Stimulated activated CD4-positive, alpha-beta T cell treated with anti-CD3 and anti-CD28 coated beads, Interleukin-1b, Interleukin-23, amount 100 ng/mL, for 1 hour (primary cell): ENCODE data around the gene KLC1.

Source experiments
- DNase-seq, 2 donors: peaks; one replicate each; pipeline ENCODE4 v3.0.0-alpha.2; 2020; ENCODE audit warnings: low read depth in 2 of 2

Gene KLC1

DNA sequence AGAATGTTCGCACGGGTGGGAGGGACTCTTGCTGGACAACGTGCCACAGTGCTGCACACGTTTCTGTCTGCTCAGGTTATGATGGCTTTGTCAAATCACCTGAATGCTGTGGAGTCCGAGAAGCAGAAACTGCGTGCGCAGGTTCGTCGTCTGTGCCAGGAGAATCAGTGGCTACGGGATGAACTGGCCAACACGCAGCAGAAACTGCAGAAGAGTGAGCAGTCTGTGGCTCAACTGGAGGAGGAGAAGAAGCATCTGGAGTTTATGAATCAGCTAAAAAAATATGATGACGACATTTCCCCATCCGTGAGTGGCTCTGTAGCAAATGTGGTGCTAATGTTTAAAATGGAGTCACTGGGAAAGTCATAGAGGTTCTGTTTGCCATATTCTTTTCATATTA lies 28.5 kb downstream of the KLC1 start:
- DNase-seq: no peak

DNA sequence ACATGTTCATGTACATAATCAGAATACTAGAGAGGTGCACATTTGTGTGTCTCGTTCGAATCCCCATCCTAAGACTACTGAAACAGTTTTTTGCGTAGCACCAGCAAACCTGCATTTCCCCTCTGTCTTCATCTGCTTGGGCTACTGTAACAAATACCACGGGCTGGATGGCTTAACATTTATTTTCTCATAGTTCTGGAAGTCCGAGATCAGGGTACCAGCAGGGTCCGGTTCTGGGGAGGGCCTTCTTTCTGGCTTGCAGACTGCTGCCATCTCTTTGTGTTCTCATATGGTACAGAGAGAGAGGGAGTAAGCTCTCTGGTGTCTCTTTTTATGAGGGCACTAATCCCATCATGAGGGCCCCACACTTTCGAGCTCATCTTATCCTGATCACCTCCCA lies 30.6 kb downstream of the KLC1 start:
- no peak for DNase-seq

DNA sequence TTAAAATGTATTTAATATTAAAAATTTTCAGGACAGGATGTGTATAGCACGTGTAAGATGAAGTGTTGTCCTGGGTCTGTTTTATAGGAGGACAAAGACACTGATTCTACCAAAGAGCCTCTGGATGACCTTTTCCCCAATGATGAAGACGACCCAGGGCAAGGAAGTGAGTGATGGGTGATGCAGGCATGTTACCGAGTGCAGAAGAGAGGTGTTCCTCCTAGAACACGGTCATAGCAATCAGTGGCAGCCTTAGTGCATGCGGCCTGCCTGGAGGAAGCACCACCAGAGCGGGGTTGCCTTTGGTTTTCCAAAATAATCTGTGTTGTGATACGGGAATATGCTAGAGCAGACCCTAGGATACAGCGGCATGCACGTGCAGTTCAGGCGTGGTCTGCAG lies 33.0 kb downstream of the KLC1 start:
- DNase-seq: no peak

DNA sequence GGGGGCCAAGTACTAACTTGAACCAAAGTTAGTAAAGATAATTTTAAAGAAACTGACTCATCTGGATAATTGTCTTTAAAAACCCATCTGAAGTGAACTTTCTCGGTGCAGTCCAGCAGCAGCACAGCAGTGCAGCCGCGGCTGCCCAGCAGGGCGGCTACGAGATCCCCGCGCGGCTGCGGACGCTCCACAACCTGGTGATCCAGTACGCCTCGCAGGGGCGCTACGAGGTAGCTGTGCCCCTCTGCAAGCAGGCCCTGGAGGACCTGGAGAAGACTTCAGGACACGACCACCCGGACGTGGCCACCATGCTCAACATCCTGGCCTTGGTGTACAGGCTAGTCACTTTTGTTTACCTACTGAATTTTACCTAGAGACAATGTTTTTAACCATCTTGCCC lies 33.6 kb downstream of the KLC1 start:
- DNase-seq: no peak

DNA sequence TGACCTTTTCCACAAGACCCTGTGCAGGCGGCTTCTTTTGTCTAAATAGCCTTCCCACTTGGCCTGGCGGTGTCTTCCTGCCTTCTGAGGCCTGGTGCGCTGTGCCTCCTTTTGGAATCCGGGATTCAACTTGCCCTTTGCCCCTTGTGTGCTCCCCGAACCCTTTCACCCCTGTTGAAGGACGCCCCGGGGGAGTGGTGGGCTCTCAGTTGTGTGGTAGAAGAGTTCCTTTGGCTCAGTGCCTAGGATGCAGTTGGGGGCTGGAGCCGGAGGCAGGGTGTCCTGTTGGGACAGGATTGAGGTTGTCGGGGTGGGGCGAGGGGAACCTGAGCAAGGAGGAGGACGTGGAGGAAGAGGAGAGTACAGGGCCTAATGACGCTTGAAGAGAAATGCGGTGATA lies 34.5 kb downstream of the KLC1 start:
- DNase-seq: no peak

DNA sequence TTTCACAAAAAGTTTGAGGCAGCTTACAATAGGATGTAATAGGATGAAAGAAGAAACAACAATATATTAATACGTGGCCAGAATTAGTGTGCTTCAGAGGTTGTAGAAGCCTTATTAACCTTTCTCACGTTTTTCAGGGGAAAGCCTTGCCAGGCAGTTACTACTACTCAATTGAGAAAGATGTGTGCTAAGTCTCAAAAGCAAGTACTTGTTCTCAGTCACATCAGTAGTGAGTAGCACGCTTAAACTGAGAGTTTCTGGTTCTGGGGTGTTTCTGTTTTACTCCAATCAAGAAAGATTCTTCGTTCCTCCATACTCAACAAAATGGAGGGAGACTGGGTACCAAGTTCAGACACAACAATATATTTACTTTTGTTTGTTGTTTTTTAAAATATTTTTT lies 38.7 kb downstream of the KLC1 start:
- no peak for DNase-seq

DNA sequence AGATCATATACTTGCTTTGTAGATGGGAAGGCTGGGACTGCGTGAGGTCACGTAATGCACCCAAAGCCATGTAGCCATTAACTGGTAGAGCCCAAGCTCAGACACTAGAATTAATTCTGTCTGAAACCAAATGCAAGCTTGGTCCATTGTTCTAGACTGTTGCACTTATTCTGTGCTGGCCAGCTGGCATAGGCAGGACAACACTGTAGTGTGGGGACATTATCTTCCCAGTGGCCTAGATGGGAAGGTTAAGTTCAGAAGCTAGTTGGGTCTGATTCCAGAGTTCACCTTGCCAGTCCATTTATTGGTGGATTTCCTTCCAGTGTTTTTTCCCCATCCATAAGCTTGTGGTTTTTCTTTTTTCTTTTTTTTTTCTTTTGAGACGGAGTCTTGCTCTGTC lies 39.1 kb downstream of the KLC1 start:
- no peak for DNase-seq

DNA sequence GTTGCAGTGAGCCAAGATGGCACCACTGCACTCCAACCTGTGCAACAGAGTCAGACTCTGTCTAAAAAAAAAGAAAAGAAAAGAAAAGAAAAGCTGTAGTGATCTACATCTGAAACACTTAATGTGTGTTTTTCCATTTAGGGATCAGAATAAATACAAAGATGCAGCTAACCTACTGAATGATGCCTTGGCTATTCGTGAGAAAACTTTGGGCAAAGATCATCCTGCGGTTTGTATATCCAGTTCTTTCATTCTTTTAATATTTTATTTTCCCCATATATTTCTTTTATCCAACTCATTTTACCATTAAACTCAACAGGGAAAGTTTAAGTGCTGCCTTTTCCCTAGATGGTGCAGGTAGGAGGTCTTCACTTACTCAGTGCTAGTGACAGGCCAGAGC lies 40.4 kb downstream of the KLC1 start:
- no peak for DNase-seq

DNA sequence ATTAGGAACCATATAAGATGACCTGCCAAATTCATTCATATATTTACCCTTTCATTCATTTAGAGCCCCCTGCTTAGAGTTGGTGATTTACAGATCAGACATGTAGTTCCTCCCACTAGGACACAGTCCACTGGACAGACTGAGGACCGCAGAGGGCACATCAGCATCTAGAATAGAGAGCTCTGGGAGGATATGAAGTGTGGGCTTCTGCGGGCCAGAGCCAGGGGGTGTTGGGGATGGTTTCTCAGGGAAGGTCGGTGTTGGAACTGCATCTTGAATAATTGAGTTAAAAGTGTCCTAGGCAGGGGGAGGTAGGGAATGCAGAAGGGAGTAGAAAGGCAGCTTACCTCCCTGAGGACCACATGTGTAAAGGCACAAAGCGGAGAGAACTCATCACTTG lies 42.9 kb downstream of the KLC1 start:
- DNase-seq: no peak

DNA sequence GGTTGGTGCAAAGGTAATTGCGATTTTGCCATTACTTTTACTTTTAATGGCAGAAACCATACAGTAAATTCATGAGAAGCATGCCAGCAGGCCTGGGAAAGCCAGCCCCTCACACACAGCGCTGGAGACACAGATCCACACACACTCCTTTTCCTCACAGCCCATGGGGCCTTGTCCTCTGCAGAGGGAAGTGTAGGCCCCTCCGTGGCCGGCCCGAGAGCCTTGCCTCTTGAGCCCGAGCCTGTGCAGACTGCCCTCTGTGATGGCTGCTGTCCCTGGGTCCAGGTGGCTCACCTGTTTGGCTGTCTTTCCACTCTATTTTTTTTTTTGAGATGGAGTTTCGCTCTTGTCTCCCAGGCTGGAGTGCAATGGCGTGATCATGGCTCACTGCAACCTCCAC lies 46.9 kb downstream of the KLC1 start:
- no peak for DNase-seq

DNA sequence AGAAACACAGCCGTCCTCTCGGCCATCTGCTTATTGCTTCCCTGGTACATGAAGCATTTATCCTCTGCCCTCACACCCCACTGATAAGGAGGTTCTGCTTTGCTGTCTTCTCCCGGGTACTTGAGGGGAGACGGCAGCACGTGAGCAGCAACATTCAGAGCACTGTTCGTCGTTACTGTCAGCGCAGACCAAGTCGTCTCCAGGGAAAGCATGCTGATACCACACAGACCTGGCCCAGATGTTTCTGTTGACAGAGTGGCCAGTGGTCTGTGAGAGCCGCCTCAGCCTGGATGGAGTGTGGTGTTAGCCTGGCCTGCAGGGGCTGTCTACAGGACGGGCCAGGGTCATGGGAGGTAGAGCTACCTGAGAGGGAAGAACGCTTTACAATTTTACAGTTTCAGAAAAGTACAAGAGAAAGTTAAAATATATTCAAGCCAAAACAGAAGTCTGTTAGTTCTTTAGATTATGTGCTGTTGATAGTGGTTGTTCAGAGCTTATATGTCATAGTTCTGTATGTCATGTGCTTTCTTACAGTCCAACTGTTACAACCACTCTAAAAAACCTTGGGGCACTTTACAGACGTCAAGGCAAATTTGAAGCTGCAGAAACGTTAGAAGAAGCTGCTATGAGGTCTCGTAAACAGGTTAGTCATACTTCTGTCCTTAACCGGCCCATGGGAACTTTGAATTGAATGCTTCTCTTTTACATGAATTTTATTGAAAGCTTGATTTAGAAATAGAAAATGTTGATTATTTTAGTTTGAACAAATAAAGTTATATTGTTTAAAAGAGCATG lies 48.1 kb downstream of the KLC1 start:
- no peak for DNase-seq

DNA sequence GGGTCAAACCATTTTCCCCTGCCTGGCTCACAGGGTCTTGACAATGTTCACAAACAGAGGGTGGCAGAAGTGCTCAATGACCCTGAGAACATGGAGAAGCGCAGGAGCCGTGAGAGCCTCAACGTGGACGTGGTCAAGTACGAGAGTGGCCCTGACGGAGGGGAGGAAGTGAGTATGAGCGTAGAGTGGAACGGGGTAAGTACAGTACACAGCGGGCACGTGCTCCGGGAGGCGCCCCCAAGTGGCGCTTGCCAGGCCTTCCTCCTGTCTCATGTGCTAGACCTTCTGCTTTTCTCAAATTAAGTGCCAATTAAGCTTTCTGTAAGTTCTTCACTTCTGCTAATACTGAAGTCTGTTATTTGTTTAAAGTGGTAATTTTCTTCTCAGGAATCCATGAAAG lies 50.3 kb downstream of the KLC1 start:
- DNase-seq: no peak

DNA sequence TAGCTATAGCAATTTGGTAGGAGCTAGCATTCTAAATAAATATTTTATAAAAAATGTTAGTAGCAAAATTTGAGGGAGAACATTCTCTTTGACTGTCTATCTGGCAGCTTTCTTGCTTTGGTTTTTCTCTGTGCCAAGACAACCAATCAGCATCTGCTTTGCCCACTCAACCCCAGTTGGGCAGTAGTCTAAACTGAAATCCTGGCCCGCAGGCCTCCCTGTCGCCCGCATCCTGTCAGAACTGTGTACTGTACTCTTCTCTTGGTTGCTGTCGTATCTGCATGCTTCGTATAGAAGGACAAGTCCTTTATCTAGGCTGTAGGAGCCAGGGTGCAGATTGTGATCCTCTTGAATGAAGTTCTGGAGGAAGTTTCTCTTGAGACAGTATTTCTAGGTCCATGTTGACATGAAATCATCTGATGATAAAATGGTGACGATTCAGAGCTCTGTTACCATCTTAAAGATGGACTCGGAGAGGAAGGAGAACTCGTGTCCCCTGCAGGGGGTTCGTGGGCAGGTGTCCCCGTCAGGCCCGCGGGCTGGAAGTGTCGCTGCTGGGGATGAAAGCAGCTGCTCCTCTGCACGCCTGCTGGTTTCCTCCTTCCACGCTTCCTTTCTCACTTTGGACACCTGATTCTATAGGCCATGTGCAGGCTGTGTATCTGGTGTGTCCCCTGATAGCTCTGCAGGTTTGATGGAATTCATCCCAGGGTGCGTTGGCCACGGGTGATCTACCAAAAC lies 51.6 kb downstream of the KLC1 start:
- no peak for DNase-seq

DNA sequence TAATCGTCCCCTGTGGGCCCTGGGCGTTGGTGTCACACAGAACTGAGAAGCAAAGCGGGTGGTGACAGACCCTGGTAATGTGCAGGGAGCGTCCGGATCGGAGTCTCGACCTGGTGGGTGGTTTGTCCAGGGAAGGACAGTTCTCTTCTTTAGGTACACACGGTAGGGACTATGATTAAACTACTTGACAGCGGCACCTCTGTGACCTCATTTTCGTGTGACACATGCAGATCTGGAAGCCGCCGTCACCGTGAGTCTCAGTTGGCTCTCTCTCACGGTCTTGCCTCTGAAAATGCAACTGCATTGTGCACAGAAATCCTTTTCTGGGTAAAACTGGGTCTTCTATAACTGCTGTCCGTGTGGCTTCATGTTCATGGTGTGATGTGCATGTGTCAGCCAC lies 54.1 kb downstream of the KLC1 start:
- DNase-seq: no peak

DNA sequence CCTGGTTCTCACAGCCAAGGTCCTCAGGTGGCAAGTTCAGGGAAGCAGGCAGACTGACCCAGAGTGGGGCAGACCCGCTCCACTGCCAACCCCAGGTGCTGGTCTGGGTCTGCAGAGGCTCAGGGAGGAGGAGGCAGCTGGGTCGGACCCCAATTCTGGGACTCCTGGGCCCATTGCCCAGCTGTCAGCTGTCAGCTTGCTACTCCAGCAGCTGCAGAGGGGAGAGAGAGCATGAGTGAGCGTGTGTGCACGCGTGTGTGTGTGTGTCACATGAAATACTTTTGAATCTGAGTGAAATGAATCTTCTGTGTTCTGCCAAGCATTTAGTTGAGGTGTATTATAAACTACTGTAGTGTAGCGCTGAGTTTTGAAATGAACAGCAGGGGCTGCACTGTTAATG lies 55.5 kb downstream of the KLC1 start:
- DNase-seq: no peak

DNA sequence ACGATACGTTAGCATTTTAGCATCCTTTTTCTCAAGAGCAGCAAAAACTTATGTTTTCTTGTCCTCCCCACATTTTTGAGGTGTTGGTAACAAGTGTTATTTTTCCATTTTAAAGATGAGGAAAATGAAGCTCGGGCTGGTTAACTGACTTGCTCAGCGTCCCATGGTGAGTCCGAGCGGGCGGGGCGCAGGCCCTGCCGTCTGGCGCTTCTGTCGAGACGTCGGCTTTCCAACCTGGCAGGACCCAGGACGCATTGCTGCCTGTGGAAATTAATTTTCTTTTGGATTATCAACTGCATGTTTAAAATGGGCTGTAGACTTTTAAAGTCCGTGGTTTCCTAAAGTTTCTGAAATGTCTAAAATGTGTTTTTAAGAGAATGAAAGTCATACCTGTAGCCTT lies 55.9 kb downstream of the KLC1 start:
- DNase-seq: no peak

DNA sequence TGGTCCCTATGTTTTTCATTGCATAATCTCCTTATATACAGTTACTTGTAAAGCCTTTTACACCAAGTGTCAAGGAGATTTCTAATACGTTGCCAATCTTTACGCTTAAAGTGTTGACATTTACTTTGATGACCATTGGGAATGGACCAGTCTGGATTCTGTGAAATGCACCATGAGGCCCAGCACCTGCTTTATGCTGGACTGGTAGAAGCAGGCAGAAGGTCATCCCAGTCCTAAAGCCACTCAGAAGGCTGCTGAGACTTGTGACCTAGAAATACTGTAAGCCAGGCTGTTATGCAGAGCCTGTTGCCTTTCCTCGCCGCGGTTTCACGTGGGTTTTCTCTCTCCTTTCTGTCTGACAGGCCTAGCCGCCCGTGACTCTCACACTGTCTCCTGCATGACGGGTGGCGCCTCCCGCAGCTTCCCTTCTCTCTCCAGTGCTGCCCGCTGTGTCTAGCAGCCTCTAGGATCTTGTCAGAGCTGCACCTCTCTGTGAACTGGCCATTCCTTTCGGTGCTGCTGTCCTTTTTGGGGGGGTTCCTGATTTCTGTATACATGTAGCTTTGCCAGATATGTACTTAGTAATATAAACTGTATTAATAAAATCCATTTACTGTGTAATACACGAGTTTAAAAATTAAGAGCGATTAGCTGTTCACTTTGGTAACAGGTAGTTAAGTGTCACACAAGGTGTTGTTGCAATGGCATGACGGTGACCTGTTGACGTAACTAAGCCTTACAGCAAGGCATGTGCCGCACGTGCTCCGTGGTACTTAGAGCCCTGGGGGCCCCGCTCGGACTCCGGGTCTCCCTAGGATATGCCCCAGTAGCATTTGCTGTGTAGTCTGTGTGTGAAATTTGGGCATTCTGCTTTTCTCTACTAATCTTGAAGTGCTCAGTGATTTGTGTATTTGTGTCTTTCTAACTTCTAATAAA lies 56.5 kb downstream of the KLC1 start:
- DNase-seq: no peak

DNA sequence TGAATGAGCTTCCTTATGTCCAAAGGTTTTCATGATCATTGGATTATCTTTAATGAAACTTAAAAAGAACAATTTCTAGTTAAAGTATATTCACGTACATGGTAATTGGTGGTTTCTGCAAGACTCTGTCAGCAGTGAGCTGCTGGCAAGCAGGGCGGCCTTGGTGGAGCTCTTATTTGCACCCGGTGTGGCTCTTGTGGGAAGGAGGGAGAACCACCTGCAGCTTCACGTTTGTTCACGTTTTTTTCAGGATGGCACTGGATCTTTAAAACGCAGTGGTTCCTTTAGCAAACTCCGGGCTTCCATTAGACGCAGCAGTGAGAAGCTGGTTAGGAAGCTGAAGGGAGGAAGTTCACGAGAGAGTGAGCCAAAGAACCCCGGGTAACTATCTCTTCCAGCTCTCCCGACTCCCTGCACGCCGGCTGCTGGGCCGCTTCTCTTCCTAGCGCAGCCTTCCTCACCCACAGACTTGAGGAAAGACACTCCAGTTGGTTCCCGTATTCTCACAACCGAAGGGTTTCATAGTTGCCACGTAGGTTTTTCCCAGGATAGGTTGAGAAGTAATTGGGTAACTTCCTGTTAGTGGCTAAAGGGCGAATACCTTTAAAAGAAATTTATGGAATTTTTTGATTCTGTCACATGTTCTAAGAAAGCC lies 57.9 kb downstream of the KLC1 start:
- no peak for DNase-seq

DNA sequence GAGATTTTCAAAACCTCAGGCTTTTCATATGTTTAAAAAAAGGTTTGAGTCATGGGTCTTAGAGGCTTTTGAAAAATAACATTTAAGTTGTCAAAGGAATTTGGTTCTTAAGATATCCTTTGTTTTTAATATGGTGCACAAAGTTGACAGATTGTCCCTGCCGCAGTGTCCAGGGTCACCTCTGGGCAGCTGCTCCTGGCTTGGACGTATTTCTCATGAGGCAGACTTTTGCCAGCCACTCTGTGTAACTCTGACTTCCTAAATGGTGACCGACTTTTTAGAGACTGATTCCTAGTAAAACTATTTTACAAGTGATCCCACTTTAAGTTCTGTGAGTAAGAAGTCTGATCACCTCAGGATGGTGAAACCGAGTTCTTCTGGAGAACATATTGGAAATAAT lies 58.7 kb downstream of the KLC1 start:
- DNase-seq: no peak

DNA sequence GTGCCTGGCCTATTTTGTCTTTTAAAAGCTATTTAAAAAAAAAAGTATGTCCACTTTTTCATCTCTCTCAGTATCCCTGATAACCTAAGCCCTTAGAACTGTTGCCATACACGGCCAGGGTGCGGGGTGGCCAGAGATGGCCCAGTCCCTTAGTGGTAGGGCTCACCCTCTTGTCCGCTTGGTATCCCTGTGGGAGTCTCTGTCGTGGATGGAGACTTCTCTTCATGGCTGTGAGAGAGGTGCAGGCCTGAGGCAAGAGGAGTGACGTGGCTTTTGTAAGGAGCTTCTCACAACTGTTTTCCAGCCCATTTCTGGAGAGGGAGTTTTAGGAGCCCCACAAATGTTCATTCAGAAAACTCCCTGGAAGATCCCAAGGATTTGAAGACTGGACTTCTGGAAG lies 59.4 kb downstream of the KLC1 start:
- no peak for DNase-seq

DNA sequence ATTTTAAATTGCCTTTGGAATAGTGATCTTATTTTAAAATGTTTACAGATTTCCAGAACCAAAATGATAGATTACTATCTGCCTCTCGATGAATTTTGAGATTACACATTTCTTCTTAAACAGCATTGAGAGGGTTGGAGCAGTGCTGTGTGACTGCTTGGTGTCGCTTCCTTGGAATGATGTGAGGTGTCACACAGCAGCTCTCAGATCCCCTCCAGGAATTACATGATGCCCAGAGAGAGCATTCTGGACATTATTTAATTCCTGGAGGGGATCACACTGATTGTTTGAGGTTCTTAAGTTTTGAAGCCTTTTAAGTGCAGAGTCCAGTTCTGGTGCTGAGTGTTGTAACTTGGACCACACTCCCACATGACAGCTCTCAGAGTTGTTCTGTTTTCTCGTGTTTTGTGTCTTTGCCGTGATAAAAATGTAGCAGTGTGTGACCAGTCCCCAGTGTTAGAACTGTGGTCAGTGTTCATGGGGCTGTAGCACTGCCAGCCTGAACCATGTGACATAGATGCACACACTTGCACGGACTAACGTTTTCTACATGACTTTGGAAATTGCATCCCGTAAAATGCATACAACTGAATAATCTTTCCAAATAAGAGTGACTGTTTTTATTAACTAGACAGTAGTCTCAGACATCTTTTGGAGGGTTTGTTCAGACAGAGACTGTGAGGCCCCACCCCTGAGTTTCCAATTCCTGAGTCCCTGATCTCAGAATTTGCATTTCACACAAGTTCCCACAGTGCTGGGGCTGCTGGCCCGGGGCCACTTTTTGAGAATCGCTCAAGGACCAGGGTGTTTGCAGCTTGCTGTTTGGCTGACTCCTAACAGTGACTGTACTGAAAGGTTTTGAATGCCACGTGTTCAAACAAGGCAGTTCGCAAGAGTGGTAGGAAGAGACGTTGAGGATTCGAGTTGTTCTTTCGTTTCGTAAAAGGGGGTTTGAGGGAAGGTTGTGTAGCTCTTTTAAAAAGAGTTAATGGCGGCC lies 60.2 kb downstream of the KLC1 start:
- no peak for DNase-seq
